ENCODE results near the gene FMN1.

FMN1 gene

GRCh38 chr15:33021806-33022389 is 172.6 kb downstream of the FMN1 start:
- H3K4me3 ChIP-seq (ENCODE audit: low read depth, low read length) = no peak overlapping the region
- peak; percentile 29; the same call in 1 of the 2 replicates for TF ChIP-seq CTCF (IDR thresholded peaks at IDR 0.05; ENCODE audit: low read depth, low read length)

- no peak overlapping the region for H3K4me3 ChIP-seq (ENCODE audit: low read depth, low read length)
- TF ChIP-seq CTCF (IDR thresholded peaks at IDR 0.05; ENCODE audit: low read depth, low read length) = no peak
Measured at GRCh38 chr15:33019354-33019981, 175.0 kb downstream of the FMN1 start.

GRCh38 chr15:33016405-33017024 is 178.0 kb downstream of the FMN1 start:
- H3K4me3 ChIP-seq (ENCODE audit: low read depth, low read length) = no peak overlapping the region
- TF ChIP-seq CTCF (IDR thresholded peaks at IDR 0.05; ENCODE audit: low read depth, low read length) = no peak

- TF ChIP-seq CTCF (IDR thresholded peaks at IDR 0.05; ENCODE audit: low read depth, low read length) = no peak
- H3K4me3 ChIP-seq (ENCODE audit: low read depth, low read length) = no peak overlapping the region
Measured at GRCh38 chr15:33014586-33014985, 179.9 kb downstream of the FMN1 start.

GRCh38 chr15:33013827-33014445 is 180.6 kb downstream of the FMN1 start:
- TF ChIP-seq CTCF (IDR thresholded peaks at IDR 0.05; ENCODE audit: low read depth, low read length) = no peak
- no peak overlapping the region for H3K4me3 ChIP-seq (ENCODE audit: low read depth, low read length)

GRCh38 chr15:33011976-33012375 is 182.5 kb downstream of the FMN1 start:
- no peak overlapping the region for H3K4me3 ChIP-seq (ENCODE audit: low read depth, low read length)
- TF ChIP-seq CTCF (IDR thresholded peaks at IDR 0.05; ENCODE audit: low read depth, low read length) = no peak

- TF ChIP-seq CTCF (IDR thresholded peaks at IDR 0.05; ENCODE audit: low read depth, low read length) = no peak
- no peak overlapping the region for H3K4me3 ChIP-seq (ENCODE audit: low read depth, low read length)
Measured at GRCh38 chr15:33009603-33010002, 184.9 kb downstream of the FMN1 start.

Measured in WI38 (cell line).